H9 (cell line): ENCODE results near the gene CACNA1A. TPM values are rescaled to one million over a fixed set of nuclear protein-coding genes. Genes with fewer than 3 reads are reported as not detected.

Source experiments
- DNase-seq: peaks from one replicate; pipeline ENCODE4 v3.0.0-alpha.2; 2017
- H2AFZ ChIP-seq: one replicate; pipeline ENCODE4 v1.6.1; 2013; ENCODE audit warnings: mild to moderate bottlenecking, low read length, control low read depth, moderate library complexity
- H2AK5ac ChIP-seq: 2 replicates; pipeline ENCODE4 v1.6.1; 2013; ENCODE audit warnings: low read length, control low read depth, mixed read lengths; ENCODE audit not compliant: insufficient read length
- H2BK120ac ChIP-seq: one replicate; pipeline ENCODE4 v1.6.1; 2013; ENCODE audit warnings: low read depth, mild to moderate bottlenecking, low read length, control low read depth, inconsistent platforms; ENCODE audit not compliant: poor library complexity, severe bottlenecking
- H2BK12ac ChIP-seq: 2 replicates; pipeline ENCODE4 v1.6.1; 2013; ENCODE audit warnings: low read length, control low read depth, mixed read lengths, low read depth; ENCODE audit not compliant: insufficient read length
- H2BK15ac ChIP-seq: 2 replicates; pipeline ENCODE4 v1.6.1; 2013; ENCODE audit warnings: low read depth, low read length, control low read depth
- H2BK20ac ChIP-seq: one replicate; pipeline ENCODE4 v1.6.1; 2013; ENCODE audit warnings: low read depth, mild to moderate bottlenecking, low read length, control low read depth, inconsistent platforms; ENCODE audit not compliant: poor library complexity, severe bottlenecking
- H2BK5ac ChIP-seq: 2 replicates; pipeline ENCODE4 v1.6.1; 2013; ENCODE audit warnings: low read length, control low read depth, mixed read lengths; ENCODE audit not compliant: insufficient read length
- H3K14ac ChIP-seq: 2 replicates; pipeline ENCODE4 v1.6.1; 2013; ENCODE audit warnings: low read length, control low read depth; ENCODE audit not compliant: insufficient read depth
- H3K18ac ChIP-seq: 2 replicates; pipeline ENCODE4 v1.6.1; 2013; ENCODE audit warnings: low read depth, mild to moderate bottlenecking, mixed read lengths, low read length, control low read depth; ENCODE audit not compliant: insufficient read length
- H3K23ac ChIP-seq: 2 replicates; pipeline ENCODE4 v1.6.1; 2013; ENCODE audit warnings: low read length, control low read depth, mixed read lengths, low read depth; ENCODE audit not compliant: insufficient read length
- H3K23me2 ChIP-seq: 2 replicates; pipeline ENCODE4 v1.6.1; 2013; ENCODE audit warnings: low read depth, mild to moderate bottlenecking, mixed read lengths, low read length, control low read depth; ENCODE audit not compliant: insufficient read length, poor library complexity, severe bottlenecking
- H3K27ac ChIP-seq: 2 replicates; pipeline ENCODE4 v1.5.1; 2013; ENCODE audit warnings: low read length, control low read depth, mixed read lengths, low read depth; ENCODE audit not compliant: insufficient read length
- H3K27me3 ChIP-seq: 2 replicates; pipeline ENCODE4 v1.6.1; 2013; ENCODE audit warnings: low read length, control low read depth, inconsistent platforms; ENCODE audit not compliant: insufficient read depth
- H3K4ac ChIP-seq: 2 replicates; pipeline ENCODE4 v1.6.1; 2013; ENCODE audit warnings: low read depth, mild to moderate bottlenecking, control low read depth, inconsistent platforms, low read length, moderate library complexity
- H3K4me1 ChIP-seq: 2 replicates; pipeline ENCODE4 v1.6.1; 2013; ENCODE audit warnings: low read length, control low read depth, inconsistent platforms; ENCODE audit not compliant: insufficient read depth
- H3K4me2 ChIP-seq: 2 replicates; pipeline ENCODE4 v1.6.1; 2013; ENCODE audit warnings: low read length, control low read depth, mixed read lengths; ENCODE audit not compliant: insufficient read length, insufficient read depth
- H3K56ac ChIP-seq: 2 replicates; pipeline ENCODE4 v1.6.1; 2013; ENCODE audit warnings: low read depth, mild to moderate bottlenecking, mixed read lengths, low read length, control low read depth; ENCODE audit not compliant: insufficient read length
- H3K79me1 ChIP-seq: 2 replicates; pipeline ENCODE4 v1.6.1; 2013; ENCODE audit warnings: low read depth, mild to moderate bottlenecking, moderate library complexity, low read length, control low read depth, inconsistent platforms; ENCODE audit not compliant: insufficient read depth, poor library complexity, severe bottlenecking
- H3K79me2 ChIP-seq: 2 replicates; pipeline ENCODE4 v1.6.1; 2013; ENCODE audit warnings: low read length, control low read depth, inconsistent platforms; ENCODE audit not compliant: insufficient read depth
- H3K9ac ChIP-seq: 2 replicates; pipeline ENCODE4 v1.6.1; 2013; ENCODE audit warnings: low read length, control low read depth, mixed read lengths; ENCODE audit not compliant: insufficient read length; ENCODE audit errors: extremely low read depth
- H3K9me3 ChIP-seq: one replicate; pipeline ENCODE4 v1.6.1; 2013; ENCODE audit warnings: low read depth, low read length, inconsistent platforms; ENCODE audit not compliant: control insufficient read depth
- H3T11ph ChIP-seq: one replicate; pipeline ENCODE4 v1.6.1; 2013; ENCODE audit warnings: mild to moderate bottlenecking, low read length, control low read depth, inconsistent platforms
- H4K20me1 ChIP-seq: one replicate; pipeline ENCODE4 v1.6.1; 2013; ENCODE audit not compliant: control insufficient read depth, insufficient read length, insufficient read depth
- H4K5ac ChIP-seq: 2 replicates; pipeline ENCODE4 v1.6.1; 2013; ENCODE audit warnings: low read depth, mild to moderate bottlenecking, mixed read lengths, low read length, control low read depth; ENCODE audit not compliant: insufficient read length
- H4K8ac ChIP-seq: replicated peaks from 2 replicates; pipeline ENCODE4 v1.6.1; 2013; ENCODE audit warnings: low read length, control low read depth, mixed read lengths, low read depth; ENCODE audit not compliant: insufficient read length
- H4K91ac ChIP-seq: 2 replicates; pipeline ENCODE4 v1.6.1; 2013; ENCODE audit warnings: low read depth, mild to moderate bottlenecking, moderate library complexity, mixed read lengths, low read length, control low read depth; ENCODE audit not compliant: insufficient read length
- H3K27ac Mint-ChIP-seq, 3 experiments: 2 replicates in 2 of 3; 3 replicates in 1 of 3; pipeline ENCODE4 v1.8.0; 2020 to 2021; ENCODE audit warnings: mixed read lengths in 3 of 3, mild to moderate bottlenecking in 1 of 3, moderate library complexity in 1 of 3
- H3K27me3 Mint-ChIP-seq: 2 replicates; pipeline ENCODE4 v1.8.0; 2021; ENCODE audit warnings: low read depth, mild to moderate bottlenecking, moderate library complexity, mixed read lengths
- H3K36me3 Mint-ChIP-seq, 3 experiments: 2 replicates in 2 of 3; 3 replicates in 1 of 3; pipeline ENCODE4 v1.8.0; 2020 to 2021; ENCODE audit warnings: low read depth in 3 of 3, mixed read lengths in 3 of 3; ENCODE audit not compliant: insufficient read depth in 1 of 3
- H3K4me1 Mint-ChIP-seq, 2 experiments: 2 replicates each; pipeline ENCODE4 v1.8.0; 2020; ENCODE audit warnings: mixed read lengths in 2 of 2
- H3K4me3 Mint-ChIP-seq, 2 experiments: 2 replicates in 1 of 2; 3 replicates in 1 of 2; pipeline ENCODE4 v1.8.0; 2020 to 2021; ENCODE audit warnings: mild to moderate bottlenecking in 2 of 2, mixed read lengths in 2 of 2, moderate library complexity in 1 of 2
- H3K9me3 Mint-ChIP-seq, 2 experiments: 2 replicates in 1 of 2; 3 replicates in 1 of 2; pipeline ENCODE4 v1.8.0; 2020; ENCODE audit warnings: mild to moderate bottlenecking in 2 of 2, mixed read lengths in 2 of 2, moderate library complexity in 1 of 2
- WGBS: extraction: QIAGEN DNeasy Blood & Tissue Kit; methylation state at CpG from one replicate; pipeline ENCODE4 v1.1.7; 2013; ENCODE audit warnings: missing lambda C conversion rate, low lambda C conversion rate, mixed read lengths; ENCODE audit not compliant: insufficient read length; ENCODE audit errors: extremely low coverage; 5-methylcytosine and 5-hydroxymethylcytosine counted together
- total RNA-seq: library from RNA; stranded (reverse); gene quantifications from 2 replicates; pipeline ENCODE4 v1.2.1, GENCODE V29; 2021
- TF ChIP-seq, protein P1 (sequence below): fragments of 200-600 bp; sonication (generic); conservative IDR thresholded peaks from 3 replicates; pipeline ENCODE4 v1.8.0; 2021; ENCODE audit warnings: antibody characterized with exemption, mild to moderate bottlenecking

Gene CACNA1A
- total RNA-seq, 1 experiment from 2014 or later = 8.0 TPM

DNA sequence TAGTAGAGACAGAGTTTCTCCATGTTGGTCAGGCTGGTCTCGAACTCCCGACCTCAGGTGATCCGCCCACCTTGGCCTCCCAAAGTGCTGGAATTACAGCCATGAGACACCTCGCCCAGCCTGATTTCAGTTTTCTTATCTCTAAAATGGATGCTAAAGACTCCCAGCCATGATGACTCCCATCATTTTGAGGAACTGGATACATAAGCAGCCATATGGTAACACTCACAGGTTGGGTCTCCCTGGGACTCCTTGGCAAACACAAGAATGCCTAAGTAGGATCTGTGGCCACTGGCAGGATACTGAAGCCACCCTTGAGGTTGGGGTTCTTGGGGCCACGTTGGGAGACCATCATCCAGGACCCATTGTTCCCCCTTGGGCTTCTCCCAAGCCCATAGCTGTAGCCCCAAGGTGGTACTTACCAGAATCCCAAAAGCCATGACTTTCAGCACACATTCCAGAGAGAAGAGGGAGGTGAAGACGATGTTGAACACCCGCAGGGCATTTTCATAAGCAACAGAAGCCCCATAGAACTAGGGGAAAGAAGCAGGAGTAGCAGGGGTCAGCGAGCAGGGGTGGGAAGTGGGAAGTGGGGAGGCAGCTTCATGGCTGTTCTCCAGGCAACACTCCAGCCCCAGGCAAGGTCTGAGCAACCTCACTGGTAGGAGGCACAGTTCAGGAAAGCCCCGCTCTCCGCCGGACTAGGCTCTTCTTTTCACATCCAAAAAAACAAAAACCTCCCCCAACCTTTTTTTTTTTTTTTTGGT lies 253.5 kb downstream of the CACNA1A start:
- TF ChIP-seq, protein P1, sequence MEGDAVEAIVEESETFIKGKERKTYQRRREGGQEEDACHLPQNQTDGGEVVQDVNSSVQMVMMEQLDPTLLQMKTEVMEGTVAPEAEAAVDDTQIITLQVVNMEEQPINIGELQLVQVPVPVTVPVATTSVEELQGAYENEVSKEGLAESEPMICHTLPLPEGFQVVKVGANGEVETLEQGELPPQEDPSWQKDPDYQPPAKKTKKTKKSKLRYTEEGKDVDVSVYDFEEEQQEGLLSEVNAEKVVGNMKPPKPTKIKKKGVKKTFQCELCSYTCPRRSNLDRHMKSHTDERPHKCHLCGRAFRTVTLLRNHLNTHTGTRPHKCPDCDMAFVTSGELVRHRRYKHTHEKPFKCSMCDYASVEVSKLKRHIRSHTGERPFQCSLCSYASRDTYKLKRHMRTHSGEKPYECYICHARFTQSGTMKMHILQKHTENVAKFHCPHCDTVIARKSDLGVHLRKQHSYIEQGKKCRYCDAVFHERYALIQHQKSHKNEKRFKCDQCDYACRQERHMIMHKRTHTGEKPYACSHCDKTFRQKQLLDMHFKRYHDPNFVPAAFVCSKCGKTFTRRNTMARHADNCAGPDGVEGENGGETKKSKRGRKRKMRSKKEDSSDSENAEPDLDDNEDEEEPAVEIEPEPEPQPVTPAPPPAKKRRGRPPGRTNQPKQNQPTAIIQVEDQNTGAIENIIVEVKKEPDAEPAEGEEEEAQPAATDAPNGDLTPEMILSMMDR = no peak
- no peak overlapping the region for H2BK12ac ChIP-seq
- no peaks in the 10 kb centered on the region for H3K4me1 ChIP-seq
- H3K9me3 ChIP-seq = no peaks in the 10 kb centered on the region
- H4K91ac ChIP-seq = no peak overlapping the region
- H3K56ac ChIP-seq = no peak overlapping the region
- Mint-ChIP-seq H3K27me3 (peaks cover 6% of the 10 kb centered on the region), H3K9me3 (peaks cover 12 to 13% of the 10 kb centered on the region in 2 experiments), H3K4me1 (peaks cover 3 to 4% of the 10 kb centered on the region in 2 experiments; a peak in 3 of 4 replicates), H3K36me3 (peaks cover 10 to 15% (median 15%) of the 10 kb centered on the region in 3 experiments), H3K4me3 (no peak overlapping the region), H3K27ac (peak overlapping the region in 1 of 3 experiments; percentile 80; a peak in 2 of 7 replicates)
- no peak overlapping the region for H2AK5ac ChIP-seq
- H4K8ac ChIP-seq = no peak overlapping the region
- H3K79me2 ChIP-seq = no peaks in the 10 kb centered on the region
- no peaks in the 10 kb centered on the region for H4K20me1 ChIP-seq
- no peak overlapping the region for H2BK15ac ChIP-seq
- no peak overlapping the region for H3K4ac ChIP-seq
- H3K23ac ChIP-seq = no peak overlapping the region
- no peaks in the 10 kb centered on the region for H3K27me3 ChIP-seq
- no peak overlapping the region for H2AFZ ChIP-seq
- no peaks in the 10 kb centered on the region for H3K23me2 ChIP-seq
- no peak overlapping the region for H3K27ac ChIP-seq
- no peak overlapping the region for H3K18ac ChIP-seq
- no peak overlapping the region for H2BK120ac ChIP-seq
- H3K9ac ChIP-seq = no peak overlapping the region
- no peak overlapping the region for H3K4me2 ChIP-seq
- WGBS = no CpG with 5 or more reads among the region's 11 CpGs
- H3K14ac ChIP-seq = no peak overlapping the region
- H2BK5ac ChIP-seq = no peak overlapping the region
- H2BK20ac ChIP-seq = no peak overlapping the region
- no peaks in the 10 kb centered on the region for H3K79me1 ChIP-seq
- DNase-seq = no peak
- H3T11ph ChIP-seq = no peak overlapping the region
- H4K5ac ChIP-seq = no peak overlapping the region
